Posterior vena cava (tissue), 2 donors: Measurements from ENCODE around the gene CA6. TPM values are rescaled to one million over a fixed set of nuclear protein-coding genes. Genes with fewer than 3 reads are reported as not detected.
"Not testable (repeated sequence)": the region's sequence is repeated elsewhere in the genome, so short reads cannot be mapped to it uniquely, and the experiment has no call there.

Experiments used
- DNase-seq: peaks from one replicate; pipeline ENCODE4 v3.0.0-alpha.2; 2020; ENCODE audit warnings: low spot score
- intact Hi-C, 2 donors: fragments of 100-400 bp; cut with DNase I; formaldehyde crosslinking; loops; one replicate each; pipeline versions ENCODE4 v1.14.1 to v1.14.2; 2022 to 2023
- long read RNA-seq, 2 donors: library from polyadenylated mRNA; unstranded; transcript quantifications; one replicate each; pipeline ENCODE4 v2.0.0, GENCODE V29; 2020 to 2021
- total RNA-seq, 2 donors: library from RNA; stranded (reverse); fragmentation: NEBNext Ultra II Directional; extraction: Animal tissue kit (Norgen Biotek cat#: 25700); gene quantifications; one replicate each; pipeline ENCODE4 v1.2.1, GENCODE V29; 2021
- donor health status: DM: yes; HTN: yes; CAD: no.
- donor health status: DM: yes; HTN: yes; CAD: no.

The CA6 gene
- not detected for total RNA-seq
- long read RNA-seq, donor 1, result 0 reads
- long read RNA-seq, donor 2, result 0 reads

GRCh38 chr1:8945568-8945967, at the start of gene CA6:
CA6 (plus strand) TSS chr1:8945868; CDS start chr1:8945887, 19 bp downstream.
- no peak for DNase-seq
- intact Hi-C loops, result no loop called here

GRCh38 chr1:8896775-8897174, 48.9 kb upstream of the CA6 start:
- intact Hi-C loops, DNase-seq: not testable (repeated sequence)

- intact Hi-C loops, DNase-seq: not testable (repeated sequence)
Observed at GRCh38 chr1:8897505-8897904, 48.2 kb upstream of the CA6 start.

GRCh38 chr1:8898418-8898817, 47.2 kb upstream of the CA6 start:
- intact Hi-C loops, result not testable (repeated sequence)

GRCh38 chr1:8899046-8899445, 46.6 kb upstream of the CA6 start:
- intact Hi-C loops, result no loop called here
- no peak for DNase-seq

More at GRCh38 chr1:8898418-8898817, 47.2 kb upstream of the CA6 start:
- DNase-seq, result not testable (repeated sequence)

GRCh38 chr1:8900684-8901083, 45.0 kb upstream of the CA6 start:
- intact Hi-C loops, DNase-seq: not testable (repeated sequence)

GRCh38 chr1:8902765-8903164, 42.9 kb upstream of the CA6 start:
- DNase-seq, result no peak

GRCh38 chr1:8903410-8903809, 42.3 kb upstream of the CA6 start:
- no peak for DNase-seq
- intact Hi-C loops, result no loop called here

More at GRCh38 chr1:8902765-8903164, 42.9 kb upstream of the CA6 start:
- intact Hi-C loops, result no loop called here

GRCh38 chr1:8903908-8904650, 41.6 kb upstream of the CA6 start:
- DNase-seq, result peak; percentile 78
- intact Hi-C loops, result no loop called here

GRCh38 chr1:8905582-8906191, 40.0 kb upstream of the CA6 start:
- intact Hi-C loops, result loop anchor here in 1 of 2 donors (1.0 kb wide), 1 partner anchor 43 kb away; no protein-coding TSS in a partner anchor
- DNase-seq, result no peak

- no peak for DNase-seq
- intact Hi-C loops, result no loop called here
Observed at GRCh38 chr1:8908388-8909151, 37.1 kb upstream of the CA6 start.

- intact Hi-C loops, result loop anchor here in 1 of 2 donors (10.0 kb wide), 1 partner anchor 194 kb away; no protein-coding TSS in a partner anchor
- DNase-seq, result no peak
Observed at GRCh38 chr1:8910331-8910730, 35.3 kb upstream of the CA6 start.

GRCh38 chr1:8910914-8911313, 34.8 kb upstream of the CA6 start:
- DNase-seq, result no peak
- intact Hi-C loops, result loop anchor here in 1 of 2 donors (10.0 kb wide), 1 partner anchor 194 kb away; no protein-coding TSS in a partner anchor

- intact Hi-C loops, result loop anchor here in 1 of 2 donors (10.0 kb wide), 1 partner anchor 193 kb away; no protein-coding TSS in a partner anchor
- no peak for DNase-seq
Observed at GRCh38 chr1:8911416-8912309, 34.0 kb upstream of the CA6 start.

- intact Hi-C loops, result loop anchor here in 1 of 2 donors (10.0 kb wide), 1 partner anchor 191 kb away; no protein-coding TSS in a partner anchor
- no peak for DNase-seq
Observed at GRCh38 chr1:8913457-8913856, 32.2 kb upstream of the CA6 start.

- no peak for DNase-seq
- intact Hi-C loops, result loop anchor here in 1 of 2 donors (10.0 kb wide), 1 partner anchor 190 kb away; no protein-coding TSS in a partner anchor
Observed at GRCh38 chr1:8914466-8914865, 31.2 kb upstream of the CA6 start.

GRCh38 chr1:8915446-8915845, 30.2 kb upstream of the CA6 start:
- intact Hi-C loops, result loop anchor here (5.0 to 10.0 kb wide), 4 partner anchors 72 to 1812 kb away; no protein-coding TSS in a partner anchor
- no peak for DNase-seq

- DNase-seq, result not testable (repeated sequence)
- intact Hi-C loops, result loop anchor here (5.0 to 10.0 kb wide), 4 partner anchors 70 to 1810 kb away; no protein-coding TSS in a partner anchor
Observed at GRCh38 chr1:8917536-8917935, 28.1 kb upstream of the CA6 start.
